Left forelimb (tissue), 1 donor: ENCODE data around the gene EGFL8.
A peak's percentile ranks its signal among the peaks of the same experiment; 100 is the strongest.
"Not testable (repeated sequence)": the region's sequence is repeated elsewhere in the genome, so short reads cannot be mapped to it uniquely, and the experiment has no call there.

ENCODE experiments used
- DNase-seq: peaks from one replicate; pipeline ENCODE4 v3.0.0-alpha.2; 2018; ENCODE audit warnings: low spot score

EGFL8 gene

DNA sequence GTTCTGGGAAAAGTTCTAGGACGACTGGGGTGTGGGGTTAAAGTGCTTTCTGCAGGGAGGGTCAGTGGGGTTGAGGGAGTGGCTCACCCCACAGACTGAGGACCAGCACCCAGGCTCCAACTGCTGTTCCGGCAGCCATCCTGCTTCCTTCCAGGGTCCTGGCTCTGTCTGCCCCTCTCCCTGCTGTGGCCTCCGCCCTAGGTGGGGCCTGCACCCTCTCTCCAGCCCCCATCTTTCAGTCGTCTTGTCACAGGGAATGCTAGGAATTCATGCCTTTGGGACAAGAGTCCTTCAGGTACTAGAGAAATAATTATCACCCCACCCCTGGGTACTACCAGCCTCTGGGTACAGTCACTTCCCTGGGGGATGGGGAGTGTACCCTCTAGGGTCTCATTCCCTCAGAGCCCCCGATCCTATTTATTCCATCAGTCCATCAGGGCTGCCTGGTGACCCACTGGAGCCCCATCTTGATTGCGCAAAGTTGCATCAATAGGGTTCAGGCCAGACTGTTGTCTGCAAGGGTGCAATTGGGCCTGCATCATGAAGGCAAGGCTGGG is 19.8 kb downstream of the EGFL8 start, which contains the start of gene AGER:
AGER (minus strand) TSS at position 170 of the 557 bp plus-strand sequence; CDS start at position 139, 31 bp downstream.
- no peak for DNase-seq

DNA sequence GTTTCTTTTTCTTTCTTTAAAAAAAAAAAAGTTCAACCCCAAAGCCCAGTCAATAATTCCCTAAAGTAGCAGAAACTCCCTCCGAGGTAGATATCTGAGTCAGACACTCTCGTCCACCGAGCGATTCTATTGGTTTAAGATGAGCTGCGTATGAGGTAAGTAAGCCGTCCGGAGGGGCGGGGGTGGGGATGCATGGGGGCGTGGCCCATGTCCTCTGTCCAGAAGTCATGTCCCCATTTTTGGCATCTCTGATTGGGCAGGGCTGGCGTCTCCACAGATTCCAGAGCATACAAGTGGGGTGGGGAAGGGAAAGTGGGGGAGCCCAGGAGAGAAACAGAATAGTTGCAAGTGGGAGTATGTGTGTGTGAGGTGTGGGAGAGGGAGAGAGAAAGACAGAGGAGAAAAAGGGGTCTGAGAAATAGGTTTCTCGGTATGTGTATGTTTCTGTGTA is 21.3 kb downstream of the EGFL8 start:
- DNase-seq = not testable (repeated sequence)

DNA sequence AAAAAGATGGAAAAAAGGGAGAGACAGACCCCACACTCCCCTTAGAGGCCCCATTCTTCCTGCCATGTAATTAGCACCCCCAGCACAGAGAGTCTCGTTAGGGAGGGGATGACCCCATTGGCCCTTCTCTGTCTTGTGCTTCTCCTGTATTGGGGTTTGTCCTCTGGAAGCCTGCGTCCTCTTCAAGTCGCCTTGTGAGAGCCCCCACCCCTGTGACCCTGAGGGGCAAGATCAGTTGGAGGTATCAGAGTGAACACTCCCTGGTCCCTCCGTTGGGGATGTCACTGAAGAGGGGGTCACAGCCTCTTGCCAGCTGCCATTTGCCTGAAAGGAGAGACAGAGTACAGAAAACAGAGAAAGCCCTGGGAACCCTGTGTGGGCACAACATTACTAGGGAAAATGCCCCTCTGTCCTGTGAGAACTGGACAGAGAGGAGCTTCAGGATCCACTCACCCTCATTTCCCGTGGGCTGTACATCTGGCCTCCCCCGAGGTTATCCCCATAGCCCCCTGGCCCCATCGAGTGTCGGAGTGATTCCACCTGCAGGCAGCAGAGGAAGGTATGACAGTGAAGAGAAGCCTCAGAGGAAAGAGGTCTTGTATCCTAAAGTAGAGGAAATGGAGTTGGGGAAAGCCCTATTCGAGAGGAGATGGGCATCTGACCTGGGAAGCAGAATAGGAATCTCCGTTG is 21.9 kb downstream of the EGFL8 start:
- not testable (repeated sequence) for DNase-seq

DNA sequence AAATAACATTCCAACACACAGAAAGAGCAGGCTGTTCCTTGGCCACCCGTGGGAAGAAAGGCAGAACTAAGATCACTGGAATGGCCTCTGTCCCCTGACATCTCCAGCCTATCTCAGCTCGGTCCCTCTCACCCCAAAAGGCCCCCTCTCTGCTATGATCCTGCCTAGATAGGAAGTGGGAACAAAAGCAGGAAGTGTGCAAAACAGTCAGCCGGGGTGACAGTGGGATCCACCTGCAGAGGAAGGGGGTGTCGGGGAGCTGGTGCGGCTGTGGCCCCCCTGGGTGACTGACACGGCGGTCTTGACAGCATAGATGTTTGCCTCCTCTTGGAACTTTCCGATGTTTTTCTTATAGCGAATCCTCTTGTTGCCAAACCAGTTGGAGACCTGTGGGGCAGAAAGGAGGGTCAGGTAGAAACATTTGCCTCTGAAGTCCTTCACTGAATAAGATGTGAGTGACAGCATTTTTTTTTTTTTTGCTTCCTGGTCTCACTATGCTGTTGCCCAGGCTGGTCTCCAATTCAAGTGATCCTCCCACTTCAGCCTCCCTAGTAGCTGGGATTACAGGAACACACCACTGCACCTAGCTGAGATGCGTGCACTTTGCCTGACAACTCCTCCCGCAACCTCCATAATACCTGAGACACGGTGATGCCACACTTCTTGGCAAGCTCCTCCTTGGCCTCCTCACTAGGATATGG is 22.8 kb downstream of the EGFL8 start:
- DNase-seq = no peak

DNA sequence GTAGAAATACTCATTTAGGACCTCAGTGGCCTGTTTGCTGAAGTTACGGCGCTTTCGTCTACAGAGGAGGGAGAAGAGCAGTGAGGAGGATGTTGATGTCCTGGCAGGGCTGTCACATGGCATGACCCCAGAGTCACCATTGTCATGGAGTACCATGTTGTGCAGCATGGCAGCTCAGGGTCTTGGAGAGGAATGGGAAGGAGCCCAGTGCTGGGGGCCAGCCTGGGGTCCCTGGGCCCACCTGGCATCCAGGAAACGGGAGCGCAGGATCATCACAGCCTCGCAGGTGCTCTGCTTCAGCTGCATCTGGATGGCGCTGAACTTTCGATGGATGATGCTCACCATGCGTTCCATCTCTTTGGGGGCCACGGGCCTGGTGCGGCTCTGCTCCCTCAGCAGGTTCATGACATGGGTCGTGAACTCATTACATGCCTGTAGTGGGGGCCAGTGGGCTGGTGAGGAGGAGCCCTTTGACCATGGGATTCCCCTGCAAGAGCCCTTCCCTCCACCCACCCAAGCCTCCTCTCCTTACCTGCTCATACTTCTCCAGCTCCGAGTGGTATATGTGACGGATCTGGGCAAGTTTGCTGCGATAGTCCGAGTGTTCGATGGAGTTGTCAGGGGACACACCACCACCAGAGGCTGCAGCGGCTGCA is 23.5 kb downstream of the EGFL8 start:
- DNase-seq = not testable (repeated sequence)

DNA sequence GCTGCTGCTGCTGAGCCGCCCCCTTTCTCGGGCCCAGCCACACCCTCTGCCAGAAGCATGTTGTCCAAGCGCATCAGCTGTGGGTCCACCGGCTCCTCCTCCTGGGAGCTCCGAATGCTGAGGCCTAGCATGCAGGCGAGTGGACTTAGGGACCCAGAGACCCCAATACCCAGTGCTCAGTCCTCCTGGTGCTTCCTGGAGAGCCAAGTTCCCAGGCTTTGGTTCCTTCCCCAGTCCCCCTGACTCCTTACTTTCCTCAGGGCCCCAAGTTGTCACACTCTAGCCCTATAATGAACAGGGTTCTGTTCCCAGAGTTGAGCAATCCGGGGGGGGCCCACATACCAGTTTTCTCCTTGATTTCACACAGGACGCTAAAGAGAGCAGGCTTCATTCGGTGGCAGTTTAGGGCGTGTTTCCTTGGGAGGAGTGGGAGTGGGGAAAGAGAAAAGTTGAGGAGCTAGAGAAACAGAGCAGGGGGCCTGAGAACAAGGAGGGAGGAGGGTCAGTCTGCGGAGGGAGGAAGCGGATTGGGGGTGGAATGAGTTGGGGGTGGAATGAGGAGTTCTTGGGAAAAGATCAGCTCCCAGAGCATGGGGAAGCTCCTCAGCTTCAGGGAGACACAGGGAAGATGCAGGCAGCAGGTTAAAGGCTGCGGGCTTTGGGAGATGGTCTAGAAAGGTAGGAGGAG is 24.1 kb downstream of the EGFL8 start:
- DNase-seq = no peak

DNA sequence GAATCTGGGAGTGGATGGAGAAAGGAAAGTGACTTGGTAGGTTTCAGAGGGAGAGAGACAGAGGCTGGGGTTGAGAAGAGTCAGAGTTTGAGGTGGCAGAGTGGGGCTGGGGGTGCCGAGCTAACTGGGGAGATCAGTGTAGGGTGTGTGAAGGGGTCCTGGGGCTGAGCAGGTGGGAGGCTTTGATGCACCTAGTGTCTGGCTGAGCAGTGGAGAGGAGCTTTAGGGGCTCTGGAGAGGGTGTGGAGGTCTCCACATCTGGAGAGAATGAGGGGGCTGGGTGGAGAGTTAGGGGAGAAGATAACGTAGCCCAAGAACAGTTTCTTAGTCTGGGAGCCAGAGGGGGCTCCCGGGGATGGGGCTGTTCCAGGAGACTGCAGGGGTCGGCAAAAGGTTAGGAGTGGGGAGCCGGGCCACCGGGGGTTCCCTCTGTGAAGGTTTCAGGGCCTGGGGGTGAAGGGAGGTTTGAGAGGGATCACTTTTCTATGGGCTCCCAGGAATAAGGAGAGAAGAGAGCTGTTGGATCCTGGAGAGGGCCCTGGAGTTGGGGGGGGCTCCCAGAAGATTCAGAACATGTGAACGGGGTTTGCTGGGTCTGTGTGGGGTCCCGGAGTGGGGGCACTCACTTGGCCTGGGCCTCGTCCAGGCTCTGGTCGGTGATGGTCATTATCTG is 24.8 kb downstream of the EGFL8 start:
- no peak for DNase-seq

DNA sequence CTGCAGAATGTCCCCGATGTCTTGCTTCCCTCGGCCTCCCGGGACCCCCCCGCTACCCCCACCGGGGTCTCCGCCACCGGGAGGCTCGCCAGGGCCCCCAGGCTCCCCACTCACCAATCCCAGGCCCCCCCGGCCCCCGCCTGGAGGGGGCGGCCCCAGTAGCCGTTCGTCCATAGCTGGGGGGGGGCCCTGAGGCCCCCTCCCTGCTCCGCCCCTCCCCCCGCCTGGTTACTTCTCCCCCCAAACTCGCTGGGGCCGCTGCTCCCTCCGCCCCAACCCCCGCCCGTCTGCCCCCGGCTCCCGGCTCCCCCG is 25.3 kb downstream of the EGFL8 start:
- DNase-seq = no peak

DNA sequence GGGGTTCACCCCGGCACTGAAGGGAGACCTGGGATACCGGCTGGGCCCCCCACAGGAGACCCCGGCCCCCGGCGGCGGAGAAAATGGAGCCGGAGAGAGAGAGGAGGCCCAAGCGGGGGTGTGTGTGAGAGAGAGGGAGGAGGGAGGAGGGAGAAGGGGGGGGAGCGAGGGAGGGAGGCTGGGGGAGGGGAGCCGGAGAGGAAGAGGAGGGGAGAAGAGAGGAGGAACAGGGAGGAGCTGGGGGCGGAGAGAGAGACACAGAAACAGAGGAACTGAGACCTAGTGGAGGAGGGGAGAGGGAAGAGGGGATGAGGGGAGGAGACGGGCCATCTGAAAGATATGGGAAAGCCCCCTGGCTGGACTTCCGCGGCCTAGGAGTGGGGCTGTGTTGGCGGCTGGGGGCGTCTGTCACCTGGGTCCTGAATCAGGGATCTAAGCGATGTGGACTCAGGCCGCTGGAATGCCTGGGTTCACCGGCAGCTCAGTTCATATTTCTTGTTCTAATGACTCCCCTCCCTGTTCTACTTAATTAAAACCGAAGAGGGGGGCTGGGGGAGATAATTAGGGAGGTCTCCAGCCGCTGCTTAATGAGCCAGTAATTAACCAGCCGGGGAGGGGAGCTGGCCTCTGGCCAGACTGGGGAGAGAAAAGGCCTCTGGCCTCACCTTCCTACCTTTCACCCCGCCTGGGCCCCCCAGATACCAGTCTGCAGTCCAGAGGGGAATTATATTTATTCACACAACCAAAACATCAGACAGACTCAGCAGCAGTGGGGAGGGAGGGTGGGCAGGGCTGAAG is 25.9 kb downstream of the EGFL8 start, which contains the start of gene PBX2:
PBX2 (minus strand) TSS at position 149 of the 798 bp plus-strand sequence. CDS start 287 bp downstream, outside the sequence.
- peak; percentile 96 for DNase-seq

DNA sequence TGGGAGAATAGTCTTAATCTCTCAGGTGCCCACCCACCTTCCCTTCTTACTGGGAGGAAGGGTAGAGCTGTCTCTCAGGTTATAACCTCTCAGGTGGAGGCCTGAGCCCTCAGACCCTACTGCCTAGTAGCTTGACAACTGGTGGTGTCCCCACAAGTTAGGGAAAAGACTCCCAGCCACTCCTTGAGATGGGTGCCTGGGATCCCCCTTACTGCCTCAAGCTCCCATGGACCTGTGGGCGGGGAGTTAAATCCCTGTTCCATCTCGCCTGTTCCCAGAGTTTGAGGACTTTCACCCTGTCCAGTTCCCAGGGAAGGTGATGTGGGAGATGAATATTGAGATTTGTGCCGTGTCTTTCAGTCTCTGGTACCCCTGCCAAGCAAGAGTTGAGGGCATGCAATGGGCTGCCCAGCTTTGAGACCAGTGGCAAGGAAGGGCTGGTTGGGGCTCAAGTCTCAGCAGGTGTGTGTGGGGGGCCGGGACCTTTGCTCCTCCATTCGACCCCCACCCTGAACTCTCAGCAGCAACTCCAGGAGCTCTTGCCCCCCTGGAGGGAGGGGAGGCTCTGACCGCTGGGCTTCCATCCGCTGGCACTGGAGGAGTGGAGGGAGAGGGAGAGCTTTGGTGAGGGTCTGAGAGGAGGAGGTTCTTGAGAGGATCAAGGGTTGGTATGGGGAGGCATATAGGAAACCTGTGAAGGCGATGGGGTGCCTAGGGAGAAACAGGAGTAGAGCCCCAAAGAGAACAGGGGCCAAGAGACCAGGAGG is 26.7 kb downstream of the EGFL8 start:
- DNase-seq = no peak

DNA sequence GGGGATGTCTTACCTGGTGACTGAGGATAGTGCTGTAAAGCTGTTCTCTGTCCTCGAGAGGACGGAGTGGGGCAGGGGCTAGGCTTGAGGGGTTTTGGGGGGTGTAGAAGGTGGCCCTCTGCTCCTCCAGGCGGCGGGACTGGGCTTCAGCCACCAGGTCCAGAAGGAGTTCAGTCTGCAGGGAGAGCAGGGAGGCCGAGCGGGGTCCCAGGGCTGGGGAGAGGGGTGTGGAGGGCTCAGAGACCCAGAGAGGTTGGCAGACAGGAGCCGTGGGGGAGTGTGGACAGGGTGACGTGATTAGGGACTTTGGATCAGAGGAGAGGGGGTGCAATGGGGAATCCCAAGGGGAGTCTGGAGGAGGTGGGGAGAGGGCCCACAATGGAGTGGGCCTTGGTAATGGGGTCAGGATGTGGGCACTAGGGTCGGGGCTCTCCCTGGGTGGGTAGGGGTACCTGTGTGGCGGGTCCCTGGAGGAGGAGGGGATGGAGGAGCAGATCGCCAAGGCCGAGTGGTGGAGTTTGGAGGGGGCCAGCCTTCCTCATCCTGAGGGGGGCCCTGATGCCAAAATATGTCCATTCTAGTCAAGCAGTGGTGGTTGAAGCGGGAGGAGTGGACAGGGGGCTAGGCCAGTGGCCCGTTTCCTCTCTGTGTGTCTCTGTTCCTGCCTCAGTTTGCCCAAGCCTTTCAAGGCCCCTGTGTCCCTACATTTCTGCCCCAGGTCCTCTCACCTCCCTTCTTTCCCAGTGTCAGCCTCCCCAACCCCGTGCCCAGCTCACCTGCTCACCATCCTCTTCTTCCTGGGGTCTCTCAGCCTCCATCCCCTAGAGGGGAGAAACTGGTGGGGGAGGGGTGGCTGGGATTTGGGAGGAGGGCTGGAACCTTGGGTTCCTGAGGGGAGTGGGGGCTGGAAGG is 27.6 kb downstream of the EGFL8 start:
- DNase-seq = no peak

DNA sequence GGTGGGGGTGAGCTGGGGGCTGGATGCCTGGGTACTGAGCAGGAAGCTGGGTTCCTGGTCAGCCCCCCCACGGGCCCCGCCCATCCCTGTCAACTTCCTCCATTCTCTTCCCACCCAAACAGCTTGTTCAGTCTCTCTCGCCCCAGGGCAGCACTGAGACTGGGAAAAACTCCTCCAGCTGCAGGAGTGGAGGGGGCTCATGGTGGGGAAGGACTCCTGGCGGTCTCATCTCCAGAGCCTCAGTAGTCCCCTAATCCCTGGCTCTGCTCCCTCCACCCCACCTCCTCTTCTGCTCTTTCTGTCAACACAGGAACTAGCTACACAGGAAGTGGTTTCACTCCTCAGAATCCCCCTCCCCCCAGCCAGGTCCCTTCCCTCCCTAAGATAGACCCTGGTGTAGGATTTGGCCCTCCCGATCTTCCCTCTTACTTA is 28.2 kb downstream of the EGFL8 start, which contains the start of gene GPSM3:
GPSM3 (minus strand) TSS at position 36 of the 432 bp plus-strand sequence. CDS start 130 bp downstream, outside the sequence.
- DNase-seq = no peak

DNA sequence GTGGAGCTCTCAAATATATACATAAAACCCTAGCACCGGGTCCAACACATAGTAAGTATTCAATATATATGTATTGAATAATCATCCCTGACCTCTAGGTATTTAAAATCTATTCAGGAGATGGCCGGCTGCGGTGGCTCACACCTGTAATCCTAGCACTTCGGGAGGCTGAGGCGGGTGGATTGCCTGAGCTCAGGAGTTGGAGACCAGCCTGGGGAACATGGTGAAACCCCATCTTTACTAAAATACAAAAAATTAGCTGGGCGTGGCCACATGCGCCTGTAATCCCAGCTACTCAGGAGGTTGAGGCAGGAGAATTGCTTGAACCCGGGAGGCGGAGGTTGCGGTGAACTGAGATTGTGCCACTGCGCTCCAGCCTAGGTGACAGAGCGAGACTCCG is 28.7 kb downstream of the EGFL8 start:
- not testable (repeated sequence) for DNase-seq

DNA sequence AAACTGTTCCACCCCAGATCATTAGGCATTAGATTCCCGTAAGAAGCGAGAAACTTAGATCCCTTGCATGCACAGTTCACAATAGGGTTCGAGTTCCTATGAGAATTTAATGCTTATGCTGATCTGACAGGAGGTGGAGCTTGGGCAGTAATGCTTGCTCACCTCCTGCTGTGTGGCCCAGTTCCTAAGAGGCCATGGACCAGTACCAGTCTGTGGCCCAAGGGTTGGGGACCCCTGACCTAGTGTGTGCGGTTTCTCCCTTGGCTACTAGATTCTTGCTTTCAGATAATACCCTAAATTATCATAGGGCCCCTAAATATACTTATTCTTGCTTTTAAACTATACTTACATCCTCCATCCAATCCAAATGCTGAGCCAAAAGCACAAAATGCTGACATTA is 30.0 kb downstream of the EGFL8 start:
- no peak for DNase-seq

DNA sequence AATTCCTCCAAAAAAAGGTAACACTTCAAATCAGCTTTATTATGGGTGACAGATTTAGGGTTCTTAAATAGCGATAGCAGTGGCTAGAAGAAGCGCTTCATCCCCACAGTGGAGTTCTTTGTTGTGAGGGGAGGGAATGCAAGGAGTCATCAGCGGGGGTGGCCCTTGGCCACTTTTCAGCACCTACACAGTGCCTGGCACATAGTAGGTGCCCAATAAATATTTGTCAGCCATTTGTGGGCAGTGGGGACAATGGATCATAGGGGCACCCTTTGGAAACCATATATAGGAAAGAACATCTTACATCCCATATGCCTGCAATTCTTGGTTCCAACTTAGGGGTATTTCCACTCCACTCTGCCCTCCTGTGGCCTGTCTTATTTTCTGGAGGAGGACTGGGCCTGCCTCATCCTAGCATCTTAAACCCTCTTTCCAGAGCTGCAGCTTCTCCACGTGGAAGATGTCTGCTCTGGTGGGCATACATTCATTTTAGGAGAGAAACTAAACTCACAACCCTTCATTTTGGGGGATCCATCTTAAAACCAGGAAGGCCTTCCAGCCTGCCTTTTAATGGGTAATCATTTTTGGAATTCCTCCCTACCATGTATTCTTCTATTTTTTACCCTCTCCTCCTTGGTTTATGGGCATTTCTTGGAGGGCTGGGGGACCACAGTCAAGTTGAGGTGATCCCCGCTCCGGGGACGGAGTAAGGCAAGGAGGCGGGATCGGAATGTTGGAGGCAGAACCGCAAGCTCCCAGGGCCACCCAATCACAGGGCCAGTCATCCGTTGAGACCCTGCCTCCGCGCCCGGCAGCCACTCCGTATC is 30.6 kb downstream of the EGFL8 start:
- no peak for DNase-seq

DNA sequence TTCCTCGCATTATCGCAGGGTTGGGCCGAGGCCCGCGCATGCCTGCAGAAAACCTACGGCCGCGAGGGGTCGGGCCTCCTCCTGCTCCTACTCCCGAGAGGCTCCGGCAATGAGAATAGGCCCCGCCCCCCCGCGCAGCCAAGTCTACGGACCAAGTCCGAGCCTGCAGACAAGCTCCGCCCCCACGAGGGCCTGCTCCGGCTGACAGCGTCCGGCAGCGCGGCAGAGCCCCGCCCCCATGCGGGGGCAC is 31.2 kb downstream of the EGFL8 start:
- peak; percentile 100 for DNase-seq

DNA sequence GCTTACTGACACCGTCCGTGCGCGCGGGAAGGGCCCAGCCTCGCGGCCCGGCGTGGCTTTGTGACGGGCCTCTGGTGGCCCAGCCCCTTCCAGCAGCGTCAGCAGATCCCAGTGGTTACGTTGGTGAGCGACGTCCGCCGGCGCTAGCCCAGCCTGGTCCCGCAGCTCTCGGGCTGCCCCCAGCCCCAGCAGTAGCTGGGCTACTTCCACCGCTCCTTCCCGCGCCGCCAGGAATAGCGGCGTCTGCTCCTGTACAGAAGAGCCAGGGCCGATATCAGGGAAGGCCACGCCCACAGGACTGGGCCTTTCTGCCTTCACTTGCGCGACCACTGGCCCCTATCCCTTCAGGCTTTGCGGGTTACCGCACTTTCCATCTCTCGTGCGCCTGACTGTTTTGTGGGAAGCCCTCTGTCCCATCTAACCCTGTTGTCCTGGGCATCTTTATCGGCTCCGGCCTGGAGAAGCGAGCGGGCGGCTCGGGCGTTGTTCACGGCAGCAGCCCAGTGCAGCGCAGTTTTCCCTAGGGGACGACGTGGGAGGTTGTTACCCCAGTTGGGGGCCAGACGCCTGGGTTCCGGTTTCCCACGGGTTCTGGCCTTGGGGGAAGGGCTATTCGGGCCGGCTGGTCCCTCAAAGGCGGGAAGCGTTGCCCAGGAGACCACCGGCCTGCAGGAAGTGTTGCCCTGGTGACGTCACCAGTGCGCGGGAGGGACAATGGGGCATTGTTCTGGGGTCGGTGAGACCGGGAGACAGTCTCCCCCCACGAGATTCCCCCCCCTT is 31.7 kb downstream of the EGFL8 start:
- DNase-seq = peak; percentile 92
